Esophagus (tissue), 2 donors: Measurements from ENCODE around the gene HJURP. TPM values are rescaled to one million over a fixed set of nuclear protein-coding genes. Genes with fewer than 3 reads are reported as not detected.

Source experiments
- H3K27ac ChIP-seq, 2 donors: one replicate each; pipeline ENCODE4 v1.5.1; 2013; ENCODE audit warnings: low read depth in 2 of 2, mild to moderate bottlenecking in 2 of 2, inconsistent platforms in 1 of 2, low read length in 1 of 2, moderate library complexity in 1 of 2
- H3K27me3 ChIP-seq, 2 donors: one replicate each; pipeline ENCODE4 v1.6.1; 2013; ENCODE audit warnings: low read length in 2 of 2, control low read depth in 1 of 2, mild to moderate bottlenecking in 1 of 2; ENCODE audit not compliant: insufficient read depth in 2 of 2, control insufficient read depth in 1 of 2
- H3K36me3 ChIP-seq, 2 donors: one replicate each; pipeline ENCODE4 v1.6.1; 2013; ENCODE audit warnings: low read length in 1 of 2; ENCODE audit not compliant: control insufficient read depth in 2 of 2, insufficient read depth in 2 of 2
- H3K4me1 ChIP-seq, 2 donors: one replicate each; pipeline ENCODE4 v1.6.1; 2013; ENCODE audit warnings: low read length in 1 of 2; ENCODE audit not compliant: control insufficient read depth in 2 of 2, insufficient read depth in 2 of 2
- H3K4me3 ChIP-seq, 2 donors: one replicate each; pipeline ENCODE4 v1.5.1; 2013; ENCODE audit warnings: low read length in 2 of 2, mild to moderate bottlenecking in 2 of 2, low read depth in 1 of 2, moderate library complexity in 1 of 2
- H3K9me3 ChIP-seq, 2 donors: one replicate each; pipeline ENCODE4 v1.6.1; 2013; ENCODE audit warnings: mild to moderate bottlenecking in 2 of 2, low read depth in 1 of 2, low read length in 1 of 2, moderate library complexity in 1 of 2; ENCODE audit not compliant: control insufficient read depth in 2 of 2, insufficient read depth in 1 of 2
- WGBS, 2 donors: extraction: QIAGEN DNeasy Blood & Tissue Kit; methylation state at CpG; one replicate each; pipeline ENCODE4 v1.1.7; 2013; 5-methylcytosine and 5-hydroxymethylcytosine counted together
- polyA plus RNA-seq, 2 donors: library from polyadenylated mRNA; stranded (reverse); fragments of 200-250 nt; gene quantifications; one replicate each; pipeline ENCODE4 v1.2.3, GENCODE V29; 2013
- donor health status: healthy with polysubstance abuse.
- donor health status: Bipolar disorder and iron deficiency.

The HJURP gene
- polyA plus RNA-seq, 2 donors = 6.6 to 9.5 TPM

- 93 to 95% methylated on average over 7 of the region's 7 CpGs for WGBS, 2 donors
- Histone ChIP-seq H3K36me3 (peaks cover 0 to 3% of the 10 kb centered on the region in 2 donors), H3K27ac (no peak overlapping the region), H3K4me3 (no peak overlapping the region), H3K27me3 (no peaks in the 10 kb centered on the region), H3K9me3 (no peaks in the 10 kb centered on the region), H3K4me1 (peaks cover 2% of the 10 kb centered on the region in 2 donors)
Observed at GRCh38 chr2:233850745-233851144, 3.6 kb downstream of the HJURP start.

DNA sequence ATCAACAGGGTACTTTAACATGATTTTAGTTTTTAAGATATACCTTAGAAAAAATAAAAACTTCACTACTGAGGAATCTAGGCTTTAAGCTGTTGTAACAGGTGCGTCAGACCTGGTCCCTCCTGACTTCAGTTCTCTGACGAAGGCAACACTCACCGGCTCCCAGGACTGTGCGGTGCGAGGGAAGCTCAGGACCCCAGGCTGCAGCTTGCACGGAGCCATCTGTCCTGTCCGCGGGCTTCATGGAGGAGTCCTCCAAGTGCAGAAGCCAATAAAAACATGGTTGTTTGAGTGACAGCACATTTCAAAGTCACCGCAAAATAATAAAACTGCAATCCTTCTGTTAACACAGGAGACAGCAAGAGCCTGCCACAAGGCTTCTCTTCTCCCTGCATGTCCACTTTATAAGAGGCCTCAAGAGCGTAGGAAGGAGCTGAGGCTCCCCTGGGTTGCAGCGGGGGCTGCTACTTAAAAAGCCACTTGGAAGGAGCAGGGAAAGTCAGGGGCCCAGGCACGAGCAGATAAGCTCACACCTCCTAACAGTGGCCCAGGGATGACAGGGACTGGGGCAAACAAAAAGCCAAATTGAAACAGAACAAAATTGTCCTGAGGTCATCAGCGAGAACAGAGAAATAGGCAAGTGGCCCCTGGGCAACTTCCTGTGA lies 4.6 kb downstream of the HJURP start:
- WGBS, 2 donors = 96 to 97% methylated on average over 13 of the region's 13 CpGs
- Histone ChIP-seq H3K27ac (no peak overlapping the region), H3K9me3 (no peaks in the 10 kb centered on the region), H3K27me3 (no peaks in the 10 kb centered on the region), H3K4me3 (no peak overlapping the region), H3K4me1 (peaks cover 2% of the 10 kb centered on the region in 2 donors), H3K36me3 (peaks cover 0 to 3% of the 10 kb centered on the region in 2 donors)

- Histone ChIP-seq H3K27ac (no peak overlapping the region), H3K9me3 (no peaks in the 10 kb centered on the region), H3K36me3 (peaks cover 0 to 3% of the 10 kb centered on the region in 2 donors), H3K4me3 (no peak overlapping the region), H3K4me1 (no peaks in the 10 kb centered on the region), H3K27me3 (no peaks in the 10 kb centered on the region)
- 94 to 95% methylated on average over 13 of the region's 13 CpGs for WGBS, 2 donors
Observed at GRCh38 chr2:233848276-233848675, 6.1 kb downstream of the HJURP start.

- 96 to 97% methylated on average over 13 of the region's 13 CpGs for WGBS, 2 donors
Observed at GRCh38 chr2:233847248-233847898, 7.0 kb downstream of the HJURP start.

GRCh38 chr2:233846387-233847247 lies 7.7 kb downstream of the HJURP start:
- H3K36me3 ChIP-seq = peaks cover 0 to 3% of the 10 kb centered on the region in 2 donors
- 89 to 92% methylated on average over 16 of the region's 16 CpGs for WGBS, 2 donors
- H3K4me1 ChIP-seq = no peaks in the 10 kb centered on the region
- H3K4me3 ChIP-seq = no peak overlapping the region
- H3K27ac ChIP-seq = no peak overlapping the region
- no peaks in the 10 kb centered on the region for H3K27me3 ChIP-seq
- no peaks in the 10 kb centered on the region for H3K9me3 ChIP-seq

More at GRCh38 chr2:233847248-233847898, 7.0 kb downstream of the HJURP start:
- no peak overlapping the region for H3K27ac ChIP-seq
- no peaks in the 10 kb centered on the region for H3K27me3 ChIP-seq
- peaks cover 0 to 3% of the 10 kb centered on the region in 2 donors for H3K36me3 ChIP-seq
- no peaks in the 10 kb centered on the region for H3K9me3 ChIP-seq
- no peaks in the 10 kb centered on the region for H3K4me1 ChIP-seq
- no peak overlapping the region for H3K4me3 ChIP-seq

GRCh38 chr2:233845301-233846060 lies 8.9 kb downstream of the HJURP start:
- Histone ChIP-seq H3K27me3 (no peaks in the 10 kb centered on the region), H3K9me3 (no peaks in the 10 kb centered on the region), H3K4me1 (no peaks in the 10 kb centered on the region), H3K36me3 (peaks cover 0 to 3% of the 10 kb centered on the region in 2 donors), H3K4me3 (no peak overlapping the region), H3K27ac (no peak overlapping the region)
- WGBS, 2 donors = 100% methylated on average over 1 of the region's 1 CpG

DNA sequence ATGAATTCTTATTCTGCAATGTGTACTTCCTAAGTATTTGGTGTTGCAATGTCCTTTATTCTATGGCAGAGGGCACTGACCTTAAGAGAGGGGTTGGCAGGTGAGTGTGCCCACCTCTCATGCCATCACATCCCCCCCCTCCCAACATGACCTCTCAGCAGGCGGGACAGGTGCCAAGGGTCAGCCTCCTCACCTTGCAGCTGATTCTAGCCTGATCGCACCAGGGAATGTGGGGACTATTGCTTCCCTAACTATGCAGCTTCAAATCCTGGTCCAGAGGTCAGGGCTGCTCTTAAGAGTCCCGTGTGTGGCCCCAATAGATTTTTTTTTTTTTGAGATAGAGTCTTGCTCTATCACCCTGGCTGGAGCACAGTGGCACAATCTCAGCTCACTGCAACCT lies 9.5 kb downstream of the HJURP start:
- Histone ChIP-seq H3K27me3 (no peaks in the 10 kb centered on the region), H3K4me1 (no peaks in the 10 kb centered on the region), H3K9me3 (no peaks in the 10 kb centered on the region), H3K4me3 (no peak overlapping the region), H3K36me3 (peaks cover 0 to 3% of the 10 kb centered on the region in 2 donors), H3K27ac (no peak overlapping the region)
- WGBS, 2 donors = 96 to 98% methylated on average over 3 of the region's 3 CpGs

GRCh38 chr2:233844064-233844807 lies 10.1 kb downstream of the HJURP start:
- Histone ChIP-seq H3K27ac (no peak overlapping the region), H3K4me3 (no peak overlapping the region), H3K9me3 (no peaks in the 10 kb centered on the region), H3K4me1 (no peaks in the 10 kb centered on the region), H3K27me3 (no peaks in the 10 kb centered on the region), H3K36me3 (peaks cover 0 to 3% of the 10 kb centered on the region in 2 donors)
- 92 to 94% methylated on average over 19 of the region's 19 CpGs for WGBS, 2 donors
